OCI-M1 (cell line): ENCODE results near the gene SVOPL.
"Not testable (repeated sequence)": the region's sequence is repeated elsewhere in the genome, so short reads cannot be mapped to it uniquely, and the experiment has no call there.

Experiments
- DNase-seq: peaks from one replicate; lab custom pipeline; 2025; lab: John Stamatoyannopoulos, UW

The SVOPL gene

GRCh38 chr7:138701537-138701923 lies 368 bp upstream of the SVOPL start:
- no peak for DNase-seq

- no peak for DNase-seq
Observed at GRCh38 chr7:138699661-138700060, 1.5 kb downstream of the SVOPL start.

GRCh38 chr7:138698281-138698680 lies 2.9 kb downstream of the SVOPL start:
- no peak for DNase-seq

- DNase-seq = no peak
Observed at GRCh38 chr7:138697535-138698182, 3.5 kb downstream of the SVOPL start.

GRCh38 chr7:138695776-138696175 lies 5.4 kb downstream of the SVOPL start:
- not testable (repeated sequence) for DNase-seq

- DNase-seq = no peak
Observed at GRCh38 chr7:138695106-138695505, 6.1 kb downstream of the SVOPL start.

- no peak for DNase-seq
Observed at GRCh38 chr7:138691178-138691577, 10.0 kb downstream of the SVOPL start.

GRCh38 chr7:138690495-138690894 lies 10.7 kb downstream of the SVOPL start:
- DNase-seq = no peak

- DNase-seq = not testable (repeated sequence)
Observed at GRCh38 chr7:138688037-138688436, 13.1 kb downstream of the SVOPL start.

- DNase-seq = no peak
Observed at GRCh38 chr7:138684340-138684739, 16.8 kb downstream of the SVOPL start.

GRCh38 chr7:138679793-138680192 lies 21.4 kb downstream of the SVOPL start:
- no peak for DNase-seq

- peak; percentile 36 for DNase-seq
Observed at GRCh38 chr7:138670594-138670993, 30.6 kb downstream of the SVOPL start.

- no peak for DNase-seq
Observed at GRCh38 chr7:138669364-138669763, 31.8 kb downstream of the SVOPL start.

GRCh38 chr7:138668946-138669345 lies 32.2 kb downstream of the SVOPL start:
- no peak for DNase-seq

GRCh38 chr7:138668229-138668596 lies 32.9 kb downstream of the SVOPL start:
- DNase-seq = no peak

GRCh38 chr7:138667535-138668228 lies 33.5 kb downstream of the SVOPL start:
- DNase-seq = no peak

GRCh38 chr7:138666385-138666784 lies 34.8 kb downstream of the SVOPL start:
- DNase-seq = peak; percentile 4

GRCh38 chr7:138665669-138666140 lies 35.5 kb downstream of the SVOPL start:
- DNase-seq = no peak

- no peak for DNase-seq
Observed at GRCh38 chr7:138665249-138665648, 35.9 kb downstream of the SVOPL start.

- DNase-seq = no peak
Observed at GRCh38 chr7:138663725-138664710, 37.1 kb downstream of the SVOPL start.

- DNase-seq = no peak
Observed at GRCh38 chr7:138662991-138663320, 38.2 kb downstream of the SVOPL start.
